ENCODE results near the gene VKORC1. TPM values are rescaled to one million over a fixed set of nuclear protein-coding genes. Genes with fewer than 3 reads are reported as not detected.

The VKORC1 gene
- polyA plus RNA-seq, 1 of the 3 experiments (the other 2 are of a cell fraction): 434 TPM

GRCh38 chr16:31078597-31079341 lies 15.8 kb downstream of the VKORC1 start:
- peaks cover 3% of the 10 kb centered on the region for H3F3A ChIP-seq (replicated peaks; ENCODE audit: insufficient read depth)
- DNase-seq: no peak
- peaks cover 2 to 8% of the 10 kb centered on the region in 2 experiments; a peak in 3 of 4 replicates for H3K4me1 ChIP-seq (ENCODE audit: control insufficient read depth in 1 of 2, insufficient read depth in 2 of 2, low read depth in 1 of 2, low read length in 1 of 2)
- ChIA-PET CTCF (interaction anchor here (1.6 kb wide), 1 partner anchor 64 kb away, joined by 5 read pairs; no protein-coding TSS in a partner anchor), POLR2A (no interaction called here)
- no peaks in the 10 kb centered on the region for H3K9me2 ChIP-seq
- H2AFZ ChIP-seq (ENCODE audit: low read depth): no peak overlapping the region
- H3K79me2 ChIP-seq (ENCODE audit: insufficient read depth): peaks cover 76% of the 10 kb centered on the region
- no peak overlapping the region for H3K27ac ChIP-seq (ENCODE audit: low read depth in 2 of 2, low read length in 1 of 2)
- H3K9me3 ChIP-seq: no peaks in the 10 kb centered on the region
- H3K36me3 ChIP-seq (replicated peaks in 1 of 2; ENCODE audit: control insufficient read depth in 1 of 2, insufficient read depth in 2 of 2, low read length in 1 of 2): peaks cover 27 to 67% of the 10 kb centered on the region in 2 experiments
- no peaks in the 10 kb centered on the region for H3K27me3 ChIP-seq (ENCODE audit: insufficient read depth)
- H4K20me1 ChIP-seq (ENCODE audit: insufficient read depth): peaks cover 12% of the 10 kb centered on the region; the same call in 1 of the 2 replicates
- WGBS (ENCODE audit: low lambda C conversion rate): 76% methylated on average over 4 of the region's 15 CpGs
- no peak overlapping the region for H3K9ac ChIP-seq
- no peak for TF ChIP-seq RCOR1 (IDR thresholded peaks at IDR 0.05; ENCODE audit: low read length)
- TF ChIP-seq, protein P1, sequence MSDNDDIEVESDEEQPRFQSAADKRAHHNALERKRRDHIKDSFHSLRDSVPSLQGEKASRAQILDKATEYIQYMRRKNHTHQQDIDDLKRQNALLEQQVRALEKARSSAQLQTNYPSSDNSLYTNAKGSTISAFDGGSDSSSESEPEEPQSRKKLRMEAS (IDR thresholded peaks at IDR 0.05; ENCODE audit: low read depth): no peak
- TF ChIP-seq JUND (IDR thresholded peaks at IDR 0.05): no peak
- no peak for TF ChIP-seq NRF1 (IDR thresholded peaks at IDR 0.05; ENCODE audit: low read depth, low read length)
- no peak for TF ChIP-seq ZBTB33 (IDR thresholded peaks at IDR 0.05; ENCODE audit: borderline replicate concordance, low read depth)
- TF ChIP-seq RAD21 (IDR thresholded peaks at IDR 0.05; ENCODE audit: low read length): no peak
- H3K4me2 ChIP-seq: no peak overlapping the region
- no peak overlapping the region for H3K4me3 ChIP-seq (ENCODE audit: low read depth in 2 of 2, low read length in 1 of 2)

- Histone ChIP-seq H4K20me1 (ENCODE audit: insufficient read depth) (peaks cover 12% of the 10 kb centered on the region; the same call in 1 of the 2 replicates), H3K27me3 (ENCODE audit: insufficient read depth) (no peaks in the 10 kb centered on the region), H2AFZ (ENCODE audit: low read depth) (no peak overlapping the region), H3F3A (replicated peaks; ENCODE audit: insufficient read depth) (peaks cover 7% of the 10 kb centered on the region), H3K9me3 (no peaks in the 10 kb centered on the region), H3K4me3 (ENCODE audit: low read depth in 2 of 2, low read length in 1 of 2) (no peak overlapping the region), H3K27ac (ENCODE audit: low read depth in 2 of 2, low read length in 1 of 2) (no peak overlapping the region), H3K9me2 (no peaks in the 10 kb centered on the region), H3K9ac (no peak overlapping the region), H3K36me3 (replicated peaks in 1 of 2; ENCODE audit: control insufficient read depth in 1 of 2, insufficient read depth in 2 of 2, low read length in 1 of 2) (peaks cover 27 to 59% of the 10 kb centered on the region in 2 experiments), H3K4me1 (ENCODE audit: control insufficient read depth in 1 of 2, insufficient read depth in 2 of 2, low read depth in 1 of 2, low read length in 1 of 2) (peaks cover 2 to 8% of the 10 kb centered on the region in 2 experiments; a peak in 3 of 4 replicates), H3K4me2 (no peak overlapping the region), H3K79me2 (ENCODE audit: insufficient read depth) (peaks cover 77% of the 10 kb centered on the region)
- 94% methylated on average over 30 of the region's 30 CpGs for WGBS (ENCODE audit: low lambda C conversion rate)
- DNase-seq: no peak
- POLR2A ChIA-PET: no interaction called here
- CTCF ChIA-PET: no interaction called here
- TF ChIP-seq, protein P2, sequence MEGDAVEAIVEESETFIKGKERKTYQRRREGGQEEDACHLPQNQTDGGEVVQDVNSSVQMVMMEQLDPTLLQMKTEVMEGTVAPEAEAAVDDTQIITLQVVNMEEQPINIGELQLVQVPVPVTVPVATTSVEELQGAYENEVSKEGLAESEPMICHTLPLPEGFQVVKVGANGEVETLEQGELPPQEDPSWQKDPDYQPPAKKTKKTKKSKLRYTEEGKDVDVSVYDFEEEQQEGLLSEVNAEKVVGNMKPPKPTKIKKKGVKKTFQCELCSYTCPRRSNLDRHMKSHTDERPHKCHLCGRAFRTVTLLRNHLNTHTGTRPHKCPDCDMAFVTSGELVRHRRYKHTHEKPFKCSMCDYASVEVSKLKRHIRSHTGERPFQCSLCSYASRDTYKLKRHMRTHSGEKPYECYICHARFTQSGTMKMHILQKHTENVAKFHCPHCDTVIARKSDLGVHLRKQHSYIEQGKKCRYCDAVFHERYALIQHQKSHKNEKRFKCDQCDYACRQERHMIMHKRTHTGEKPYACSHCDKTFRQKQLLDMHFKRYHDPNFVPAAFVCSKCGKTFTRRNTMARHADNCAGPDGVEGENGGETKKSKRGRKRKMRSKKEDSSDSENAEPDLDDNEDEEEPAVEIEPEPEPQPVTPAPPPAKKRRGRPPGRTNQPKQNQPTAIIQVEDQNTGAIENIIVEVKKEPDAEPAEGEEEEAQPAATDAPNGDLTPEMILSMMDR (IDR thresholded peaks at IDR 0.05): peak; percentile 13; the same call in 1 of the 2 replicates
- TF ChIP-seq, protein P3, sequence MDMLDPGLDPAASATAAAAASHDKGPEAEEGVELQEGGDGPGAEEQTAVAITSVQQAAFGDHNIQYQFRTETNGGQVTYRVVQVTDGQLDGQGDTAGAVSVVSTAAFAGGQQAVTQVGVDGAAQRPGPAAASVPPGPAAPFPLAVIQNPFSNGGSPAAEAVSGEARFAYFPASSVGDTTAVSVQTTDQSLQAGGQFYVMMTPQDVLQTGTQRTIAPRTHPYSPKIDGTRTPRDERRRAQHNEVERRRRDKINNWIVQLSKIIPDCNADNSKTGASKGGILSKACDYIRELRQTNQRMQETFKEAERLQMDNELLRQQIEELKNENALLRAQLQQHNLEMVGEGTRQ (IDR thresholded peaks at IDR 0.05; ENCODE audit: borderline replicate concordance, low read depth, low read length): no peak
Observed at GRCh38 chr16:31077592-31078396, 16.8 kb downstream of the VKORC1 start.

Data from SK-N-SH (cell line).